ENCODE measurements around the gene TAF4. TPM values are rescaled to one million over a fixed set of nuclear protein-coding genes. Genes with fewer than 3 reads are reported as not detected.

TAF4 gene
- total RNA-seq, 1 donor from 2014 or later, result 11.5 TPM

GRCh38 chr20:62027116-62027515 is 38.6 kb downstream of the TAF4 start:
- H3K4me3 Mint-ChIP-seq (ENCODE audit: unreplicated experiment), result no peak overlapping the region
- TF ChIP-seq, protein P1, sequence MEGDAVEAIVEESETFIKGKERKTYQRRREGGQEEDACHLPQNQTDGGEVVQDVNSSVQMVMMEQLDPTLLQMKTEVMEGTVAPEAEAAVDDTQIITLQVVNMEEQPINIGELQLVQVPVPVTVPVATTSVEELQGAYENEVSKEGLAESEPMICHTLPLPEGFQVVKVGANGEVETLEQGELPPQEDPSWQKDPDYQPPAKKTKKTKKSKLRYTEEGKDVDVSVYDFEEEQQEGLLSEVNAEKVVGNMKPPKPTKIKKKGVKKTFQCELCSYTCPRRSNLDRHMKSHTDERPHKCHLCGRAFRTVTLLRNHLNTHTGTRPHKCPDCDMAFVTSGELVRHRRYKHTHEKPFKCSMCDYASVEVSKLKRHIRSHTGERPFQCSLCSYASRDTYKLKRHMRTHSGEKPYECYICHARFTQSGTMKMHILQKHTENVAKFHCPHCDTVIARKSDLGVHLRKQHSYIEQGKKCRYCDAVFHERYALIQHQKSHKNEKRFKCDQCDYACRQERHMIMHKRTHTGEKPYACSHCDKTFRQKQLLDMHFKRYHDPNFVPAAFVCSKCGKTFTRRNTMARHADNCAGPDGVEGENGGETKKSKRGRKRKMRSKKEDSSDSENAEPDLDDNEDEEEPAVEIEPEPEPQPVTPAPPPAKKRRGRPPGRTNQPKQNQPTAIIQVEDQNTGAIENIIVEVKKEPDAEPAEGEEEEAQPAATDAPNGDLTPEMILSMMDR (IDR thresholded peaks at IDR 0.05), result no peak
- no peaks in the 10 kb centered on the region for H3K9me3 Mint-ChIP-seq (ENCODE audit: low read depth)
- no peak overlapping the region for H3K27ac Mint-ChIP-seq (ENCODE audit: unreplicated experiment)
- H3K4me1 Mint-ChIP-seq (ENCODE audit: low read depth), result peaks cover 31% of the 10 kb centered on the region
- no peak for DNase-seq (ENCODE audit: low spot score)
- no peaks in the 10 kb centered on the region for H3K36me3 Mint-ChIP-seq (ENCODE audit: low read depth)
- H3K27me3 Mint-ChIP-seq (ENCODE audit: low read depth), result no peaks in the 10 kb centered on the region

DNA sequence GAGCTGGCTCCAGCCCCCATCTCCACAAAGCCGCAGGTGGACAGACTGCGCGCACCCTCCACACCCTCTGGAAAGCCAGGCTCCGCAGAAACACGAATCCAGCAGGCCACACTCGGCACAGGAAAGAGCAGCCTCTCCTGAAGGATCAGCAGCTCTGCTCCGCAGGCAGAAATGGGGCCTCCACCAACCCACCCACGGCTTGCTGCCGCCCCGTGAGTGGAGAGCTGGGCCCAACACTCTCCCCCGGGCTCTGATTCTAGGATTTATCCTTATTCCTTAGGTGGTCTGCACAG is 39.2 kb downstream of the TAF4 start:
- Mint-ChIP-seq H3K9me3 (ENCODE audit: low read depth) (no peaks in the 10 kb centered on the region), H3K4me3 (ENCODE audit: unreplicated experiment) (no peak overlapping the region), H3K4me1 (ENCODE audit: low read depth) (peaks cover 28% of the 10 kb centered on the region), H3K27ac (ENCODE audit: unreplicated experiment) (no peak overlapping the region), H3K36me3 (ENCODE audit: low read depth) (no peaks in the 10 kb centered on the region), H3K27me3 (ENCODE audit: low read depth) (no peaks in the 10 kb centered on the region)
- TF ChIP-seq, protein P1 (IDR thresholded peaks at IDR 0.05), result no peak
- no peak for DNase-seq (ENCODE audit: low spot score)

DNA sequence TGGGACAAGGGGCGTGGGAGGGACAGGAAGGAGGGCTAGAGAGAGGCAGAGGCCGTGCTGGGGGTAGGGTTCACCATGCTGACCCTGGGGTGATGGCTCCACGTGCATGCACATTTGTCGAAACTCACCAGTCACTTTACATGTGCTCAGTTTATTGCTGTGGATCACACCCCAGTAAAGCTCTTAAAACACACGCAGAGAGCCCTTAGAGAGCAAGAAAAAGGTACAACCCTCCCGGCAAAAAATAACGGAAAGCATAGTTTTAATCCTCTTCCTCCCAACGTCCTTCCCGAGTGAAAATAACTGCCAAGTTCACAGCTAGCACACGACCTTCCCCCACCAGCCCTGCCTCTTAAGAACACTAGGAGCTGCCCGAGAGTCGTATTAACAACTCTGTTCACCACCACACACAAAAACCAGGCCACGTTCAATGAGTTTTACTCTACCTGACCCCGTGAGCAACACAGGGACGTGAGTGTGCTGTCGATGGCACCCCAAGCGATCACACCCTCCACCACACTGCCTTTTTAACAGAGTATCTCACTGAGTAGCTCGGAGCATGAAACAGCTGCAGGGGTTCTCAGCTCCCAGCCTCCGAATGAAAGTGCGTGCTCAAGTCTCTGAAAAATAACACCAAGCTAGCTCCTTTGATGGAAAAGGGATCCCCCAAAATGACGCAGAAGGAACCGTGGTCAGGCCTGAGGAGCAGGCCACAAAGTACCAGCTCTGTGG is 39.7 kb downstream of the TAF4 start:
- no peak for DNase-seq (ENCODE audit: low spot score)
- Mint-ChIP-seq H3K4me1 (ENCODE audit: low read depth) (peaks cover 28% of the 10 kb centered on the region), H3K4me3 (ENCODE audit: unreplicated experiment) (peak overlapping the region; percentile 14), H3K36me3 (ENCODE audit: low read depth) (no peaks in the 10 kb centered on the region), H3K27ac (ENCODE audit: unreplicated experiment) (peak overlapping the region; percentile 60), H3K9me3 (ENCODE audit: low read depth) (no peaks in the 10 kb centered on the region), H3K27me3 (ENCODE audit: low read depth) (no peaks in the 10 kb centered on the region)
- TF ChIP-seq, protein P1 (IDR thresholded peaks at IDR 0.05), result peak; percentile 83

- no peak overlapping the region for H3K4me3 Mint-ChIP-seq (ENCODE audit: unreplicated experiment)
- H3K27ac Mint-ChIP-seq (ENCODE audit: unreplicated experiment), result peak overlapping the region; percentile 60
- DNase-seq (ENCODE audit: low spot score), result no peak
- TF ChIP-seq, protein P1 (IDR thresholded peaks at IDR 0.05), result no peak
- no peaks in the 10 kb centered on the region for H3K27me3 Mint-ChIP-seq (ENCODE audit: low read depth)
- peaks cover 31% of the 10 kb centered on the region for H3K4me1 Mint-ChIP-seq (ENCODE audit: low read depth)
- H3K36me3 Mint-ChIP-seq (ENCODE audit: low read depth), result no peaks in the 10 kb centered on the region
- H3K9me3 Mint-ChIP-seq (ENCODE audit: low read depth), result no peaks in the 10 kb centered on the region
Observed at GRCh38 chr20:62025394-62025793, 40.3 kb downstream of the TAF4 start.

GRCh38 chr20:62023935-62024334 is 41.7 kb downstream of the TAF4 start:
- Mint-ChIP-seq H3K9me3 (ENCODE audit: low read depth) (no peaks in the 10 kb centered on the region), H3K27me3 (ENCODE audit: low read depth) (no peaks in the 10 kb centered on the region), H3K4me3 (ENCODE audit: unreplicated experiment) (no peak overlapping the region), H3K36me3 (ENCODE audit: low read depth) (no peaks in the 10 kb centered on the region), H3K4me1 (ENCODE audit: low read depth) (peaks cover 42% of the 10 kb centered on the region), H3K27ac (ENCODE audit: unreplicated experiment) (no peak overlapping the region)
- no peak for DNase-seq (ENCODE audit: low spot score)
- TF ChIP-seq, protein P1 (IDR thresholded peaks at IDR 0.05), result no peak

All from chondrocyte (in vitro differentiated cells).